ENCODE data around the gene CDIP1.

Gene CDIP1

DNA sequence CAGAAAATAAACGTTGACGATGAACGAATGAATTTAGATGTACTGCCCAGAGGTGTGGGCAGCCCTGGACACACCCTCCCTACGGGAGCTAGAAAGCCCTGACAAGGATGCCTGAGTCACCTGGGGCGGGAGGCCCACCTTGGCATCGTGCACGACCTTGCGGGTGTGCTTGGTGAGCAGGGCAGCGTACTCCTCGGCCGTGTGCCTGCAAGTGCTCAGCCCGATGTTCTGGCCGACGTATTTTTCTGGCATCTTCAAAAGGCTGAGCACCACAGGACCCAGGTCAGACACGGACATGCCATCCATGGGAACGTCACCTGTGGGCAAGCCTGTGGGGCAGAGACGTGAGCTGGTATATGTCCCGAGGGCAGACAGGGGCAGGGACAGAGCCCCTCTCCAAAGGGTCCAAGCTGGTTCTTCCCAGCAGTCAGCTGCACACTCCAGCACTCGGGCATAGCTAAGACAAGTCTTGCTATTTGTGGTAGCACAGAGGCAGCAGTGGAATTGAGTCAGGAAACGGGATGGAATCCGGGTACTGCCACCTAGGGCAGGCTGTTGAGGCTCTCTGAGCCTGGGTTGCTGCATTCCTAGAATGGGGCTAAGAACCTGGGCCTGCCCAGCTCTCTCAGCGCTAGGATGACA is 74.9 kb downstream of the CDIP1 start:
- H3K9me3 ChIP-seq (ENCODE audit: control insufficient read depth in 5 of 5, low read length in 5 of 5), result no peaks in the 10 kb centered on the region
- H3K27ac ChIP-seq (ENCODE audit: low read depth, low read length), result no peak overlapping the region
- peak overlapping the region in 1 of 5 donors; percentile 10 for H3K9ac ChIP-seq (ENCODE audit: low read length in 5 of 5)
- H3K4me1 ChIP-seq (ENCODE audit: control insufficient read depth in 5 of 5, insufficient read depth in 5 of 5, low read length in 5 of 5), result peaks cover 0 to 8% (median 6%) of the 10 kb centered on the region in 5 donors
- H3K4me3 ChIP-seq (ENCODE audit: low read depth in 1 of 5, low read length in 5 of 5), result no peak overlapping the region
- no peaks in the 10 kb centered on the region for H3K27me3 ChIP-seq (ENCODE audit: control insufficient read depth in 5 of 5, insufficient read depth in 4 of 5, low read length in 5 of 5)
- H3K36me3 ChIP-seq (ENCODE audit: control insufficient read depth in 5 of 5, insufficient read depth in 5 of 5, low read length in 5 of 5), result peaks cover 0 to 65% (median 42%) of the 10 kb centered on the region in 5 donors

DNA sequence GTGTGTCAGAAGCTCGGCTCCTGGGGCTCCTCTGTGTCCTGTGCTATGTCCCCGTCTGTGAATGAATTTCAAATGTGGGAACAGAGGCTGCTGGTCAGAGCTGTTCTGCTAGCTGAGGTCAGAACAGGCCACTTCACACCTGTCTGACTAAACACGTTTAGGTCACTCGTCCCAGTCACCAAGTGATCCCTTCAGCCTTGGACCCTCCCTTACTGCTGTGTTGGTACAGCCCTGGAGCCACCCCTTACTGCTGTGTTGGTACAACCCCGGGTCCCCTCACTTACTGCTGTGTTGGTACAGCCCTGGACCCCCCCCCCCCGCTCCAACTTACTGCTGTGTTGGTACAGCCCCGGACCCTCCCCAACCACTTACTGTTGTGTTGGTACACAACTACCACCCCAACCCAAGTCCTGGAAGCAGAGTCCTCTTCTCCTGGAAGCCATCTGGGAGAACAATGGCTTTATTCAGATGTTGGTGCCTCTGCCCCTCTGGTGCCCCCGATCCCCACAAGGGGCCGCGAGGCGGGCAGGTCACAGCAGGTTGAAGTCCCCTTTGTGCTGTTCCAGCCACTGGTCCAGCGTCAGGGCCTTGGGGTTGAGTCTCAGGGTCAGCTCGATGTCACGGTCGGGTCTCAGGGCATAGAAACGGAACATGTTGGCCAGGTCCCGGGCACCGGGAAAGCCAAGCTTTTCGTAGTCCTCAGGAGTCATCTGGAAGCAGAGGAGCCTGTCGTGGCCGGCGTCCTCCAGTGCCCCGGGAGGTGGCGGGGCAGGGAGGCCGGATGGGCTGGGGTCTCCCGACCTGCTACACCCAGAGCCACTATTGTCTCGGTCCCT is 77.1 kb downstream of the CDIP1 start:
- peaks cover 0 to 66% (median 44%) of the 10 kb centered on the region in 5 donors for H3K36me3 ChIP-seq (ENCODE audit: control insufficient read depth in 5 of 5, insufficient read depth in 5 of 5, low read length in 5 of 5)
- no peak overlapping the region for H3K9ac ChIP-seq (ENCODE audit: low read length in 5 of 5)
- peaks cover 0 to 8% (median 6%) of the 10 kb centered on the region in 5 donors for H3K4me1 ChIP-seq (ENCODE audit: control insufficient read depth in 5 of 5, insufficient read depth in 5 of 5, low read length in 5 of 5)
- no peaks in the 10 kb centered on the region for H3K9me3 ChIP-seq (ENCODE audit: control insufficient read depth in 5 of 5, low read length in 5 of 5)
- H3K27me3 ChIP-seq (ENCODE audit: control insufficient read depth in 5 of 5, insufficient read depth in 4 of 5, low read length in 5 of 5), result no peaks in the 10 kb centered on the region
- no peak overlapping the region for H3K4me3 ChIP-seq (ENCODE audit: low read depth in 1 of 5, low read length in 5 of 5)
- H3K27ac ChIP-seq (ENCODE audit: low read depth, low read length), result no peak overlapping the region

DNA sequence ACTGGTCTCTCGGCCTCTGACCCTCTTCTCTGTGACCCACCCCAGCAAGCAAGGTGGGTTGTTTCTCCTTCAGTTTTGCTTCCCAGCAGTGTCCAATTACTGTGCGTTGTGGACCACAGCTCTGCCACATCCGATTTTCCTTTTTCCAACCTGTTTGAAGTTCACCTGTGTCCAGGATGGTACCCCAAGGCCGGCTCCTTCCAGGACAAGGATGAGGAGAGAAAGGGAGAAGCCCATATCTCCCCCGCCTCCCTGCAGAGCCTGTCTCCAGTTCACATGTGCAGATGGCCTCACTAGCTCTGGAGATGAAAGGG is 77.7 kb downstream of the CDIP1 start:
- no peak overlapping the region for H3K4me3 ChIP-seq (ENCODE audit: low read depth in 1 of 5, low read length in 5 of 5)
- no peak overlapping the region for H3K9ac ChIP-seq (ENCODE audit: low read length in 5 of 5)
- no peak overlapping the region for H3K27ac ChIP-seq (ENCODE audit: low read depth, low read length)
- no peaks in the 10 kb centered on the region for H3K27me3 ChIP-seq (ENCODE audit: control insufficient read depth in 5 of 5, insufficient read depth in 4 of 5, low read length in 5 of 5)
- H3K36me3 ChIP-seq (ENCODE audit: control insufficient read depth in 5 of 5, insufficient read depth in 5 of 5, low read length in 5 of 5), result peaks cover 0 to 66% (median 44%) of the 10 kb centered on the region in 5 donors
- peaks cover 0 to 8% (median 6%) of the 10 kb centered on the region in 5 donors for H3K4me1 ChIP-seq (ENCODE audit: control insufficient read depth in 5 of 5, insufficient read depth in 5 of 5, low read length in 5 of 5)
- no peaks in the 10 kb centered on the region for H3K9me3 ChIP-seq (ENCODE audit: control insufficient read depth in 5 of 5, low read length in 5 of 5)
